Neuronal stem cell (in vitro differentiated cells): Measurements from ENCODE around the gene CPNE4.

Experiments
- DNase-seq: peaks from one replicate; pipeline ENCODE4 v3.0.0-alpha.2; 2013; ENCODE audit warnings: low spot score
- H2AFZ ChIP-seq: one replicate; pipeline ENCODE4 v1.6.1; 2013; ENCODE audit warnings: mild to moderate bottlenecking, low read length, inconsistent platforms
- H2AK5ac ChIP-seq: 2 replicates; pipeline ENCODE4 v1.6.1; 2013; ENCODE audit warnings: low read depth, mild to moderate bottlenecking, inconsistent platforms, low read length, moderate library complexity, mixed read lengths
- H2BK120ac ChIP-seq: 2 replicates; pipeline ENCODE4 v1.6.1; 2013; ENCODE audit warnings: low read depth, mild to moderate bottlenecking, inconsistent platforms, low read length, moderate library complexity, mixed read lengths
- H2BK12ac ChIP-seq: one replicate; pipeline ENCODE4 v1.6.1; 2013; ENCODE audit warnings: low read length, inconsistent platforms
- H2BK15ac ChIP-seq: 2 replicates; pipeline ENCODE4 v1.6.1; 2013; ENCODE audit warnings: mild to moderate bottlenecking, low read length, inconsistent platforms, mixed read lengths
- H2BK5ac ChIP-seq: one replicate; pipeline ENCODE4 v1.6.1; 2013; ENCODE audit warnings: inconsistent platforms, mild to moderate bottlenecking, low read length, moderate library complexity
- H3K14ac ChIP-seq: one replicate; pipeline ENCODE4 v1.6.1; 2013; ENCODE audit warnings: low read length, inconsistent platforms
- H3K18ac ChIP-seq: 2 replicates; pipeline ENCODE4 v1.6.1; 2013; ENCODE audit warnings: low read length, inconsistent platforms
- H3K23ac ChIP-seq: 2 replicates; pipeline ENCODE4 v1.6.1; 2013; ENCODE audit warnings: low read depth, mild to moderate bottlenecking, mixed read lengths, low read length, inconsistent platforms; ENCODE audit not compliant: poor library complexity
- H3K27ac ChIP-seq: replicated peaks from 3 replicates; pipeline ENCODE4 v1.5.1; 2013; ENCODE audit warnings: low read length, inconsistent platforms
- H3K27me3 ChIP-seq, 3 experiments: 2 replicates each; pipeline ENCODE4 v1.6.1; 2013; ENCODE audit warnings: low read length in 3 of 3, mild to moderate bottlenecking in 2 of 3, inconsistent platforms in 1 of 3, low read depth in 1 of 3, mixed read lengths in 1 of 3, moderate library complexity in 1 of 3; ENCODE audit not compliant: control insufficient read depth in 3 of 3, insufficient read depth in 3 of 3
- H3K36me3 ChIP-seq, 2 donors: replicated peaks in 1 of 2; 2 replicates each; pipeline ENCODE4 v1.6.1; 2013; ENCODE audit warnings: low read length in 2 of 2; ENCODE audit not compliant: control insufficient read depth in 2 of 2, insufficient read depth in 2 of 2
- H3K4ac ChIP-seq: 2 replicates; pipeline ENCODE4 v1.6.1; 2013; ENCODE audit warnings: inconsistent platforms, mild to moderate bottlenecking, low read length, moderate library complexity
- H3K4me1 ChIP-seq, 2 donors: 1 replicate in 1 of 2; 2 replicates in 1 of 2; pipeline ENCODE4 v1.6.1; 2013; ENCODE audit warnings: low read length in 2 of 2, low read depth in 1 of 2; ENCODE audit not compliant: control insufficient read depth in 2 of 2, insufficient read depth in 1 of 2
- H3K4me2 ChIP-seq: one replicate; pipeline ENCODE4 v1.6.1; 2013; ENCODE audit warnings: mild to moderate bottlenecking, low read length, inconsistent platforms; ENCODE audit not compliant: insufficient read depth, poor library complexity, severe bottlenecking
- H3K4me3 ChIP-seq, 2 donors: 2 replicates each; pipeline ENCODE4 v1.5.1; 2013; ENCODE audit warnings: low read length in 2 of 2, mild to moderate bottlenecking in 2 of 2, inconsistent platforms in 1 of 2, moderate library complexity in 1 of 2
- H3K79me1 ChIP-seq: one replicate; pipeline ENCODE4 v1.6.1; 2013; ENCODE audit warnings: low read depth, mild to moderate bottlenecking, inconsistent platforms, low read length, moderate library complexity
- H3K9ac ChIP-seq: one replicate; pipeline ENCODE4 v1.6.1; 2013; ENCODE audit warnings: mild to moderate bottlenecking, low read depth, low read length, inconsistent platforms; ENCODE audit not compliant: poor library complexity
- H3K9me3 ChIP-seq, 2 donors: replicated peaks in 1 of 2; 2 replicates each; pipeline versions ENCODE3 to v1.6.1; 2013; ENCODE audit warnings: low read length in 2 of 2, mild to moderate bottlenecking in 2 of 2, inconsistent platforms in 1 of 2, low read depth in 1 of 2, mixed read lengths in 1 of 2, moderate library complexity in 1 of 2; ENCODE audit not compliant: control insufficient read depth in 2 of 2, insufficient read depth in 1 of 2
- H4K8ac ChIP-seq: one replicate; pipeline ENCODE4 v1.6.1; 2013; ENCODE audit warnings: low read depth, mild to moderate bottlenecking, inconsistent platforms, low read length, moderate library complexity
- H4K91ac ChIP-seq: one replicate; pipeline ENCODE4 v1.6.1; 2013; ENCODE audit warnings: low read length, low read depth, mild to moderate bottlenecking, inconsistent platforms; ENCODE audit not compliant: poor library complexity
- WGBS, 2 donors: extraction: QIAGEN DNeasy Blood & Tissue Kit; methylation state at CpG; one replicate each; pipeline ENCODE4 v1.1.7; 2013; ENCODE audit warnings: missing lambda C conversion rate in 2 of 2, mixed read lengths in 1 of 2; ENCODE audit not compliant: insufficient read length in 2 of 2, insufficient replicate concordance in 1 of 2; ENCODE audit errors: extremely low coverage in 2 of 2; 5-methylcytosine and 5-hydroxymethylcytosine counted together

CPNE4 gene

GRCh38 chr3:131555456-131555855, 479.4 kb downstream of the CPNE4 start:
- H4K91ac ChIP-seq, result no peak overlapping the region
- H4K8ac ChIP-seq, result no peak overlapping the region
- H2BK120ac ChIP-seq, result no peak overlapping the region
- H3K14ac ChIP-seq, result no peak overlapping the region
- H3K27me3 ChIP-seq, result no peaks in the 10 kb centered on the region
- no peak overlapping the region for H2BK15ac ChIP-seq
- no peak overlapping the region for H2AFZ ChIP-seq
- no peak overlapping the region for H3K27ac ChIP-seq
- no peak overlapping the region for H3K23ac ChIP-seq
- H3K36me3 ChIP-seq, result no peaks in the 10 kb centered on the region
- no peak overlapping the region for H3K4me2 ChIP-seq
- no peak overlapping the region for H3K4me3 ChIP-seq
- no peak overlapping the region for H3K18ac ChIP-seq
- H2BK5ac ChIP-seq, result no peak overlapping the region
- no CpG with 5 or more reads among the region's 2 CpGs for WGBS, 2 donors
- H3K79me1 ChIP-seq, result no peaks in the 10 kb centered on the region
- no peak overlapping the region for H3K4ac ChIP-seq
- H3K4me1 ChIP-seq, result peaks cover 0 to 3% of the 10 kb centered on the region in 2 donors
- H2AK5ac ChIP-seq, result no peak overlapping the region
- no peak overlapping the region for H3K9ac ChIP-seq
- H2BK12ac ChIP-seq, result no peak overlapping the region
- no peak for DNase-seq
- H3K9me3 ChIP-seq, result no peaks in the 10 kb centered on the region

- no peak overlapping the region for H2BK5ac ChIP-seq
- H3K9ac ChIP-seq, result no peak overlapping the region
- H3K4me1 ChIP-seq, result no peaks in the 10 kb centered on the region
- no peak overlapping the region for H3K27ac ChIP-seq
- H3K4me2 ChIP-seq, result no peak overlapping the region
- H3K36me3 ChIP-seq, result no peaks in the 10 kb centered on the region
- H3K14ac ChIP-seq, result no peak overlapping the region
- H3K23ac ChIP-seq, result no peak overlapping the region
- no peak for DNase-seq
- no peak overlapping the region for H4K91ac ChIP-seq
- no peak overlapping the region for H3K18ac ChIP-seq
- H2BK120ac ChIP-seq, result no peak overlapping the region
- no peak overlapping the region for H4K8ac ChIP-seq
- no peaks in the 10 kb centered on the region for H3K27me3 ChIP-seq
- H3K79me1 ChIP-seq, result no peaks in the 10 kb centered on the region
- no peak overlapping the region for H3K4me3 ChIP-seq
- no peak overlapping the region for H2AFZ ChIP-seq
- WGBS, 2 donors, result no CpG with 5 or more reads among the region's 3 CpGs
- no peak overlapping the region for H3K4ac ChIP-seq
- H2BK15ac ChIP-seq, result no peak overlapping the region
- H3K9me3 ChIP-seq, result no peaks in the 10 kb centered on the region
- no peak overlapping the region for H2AK5ac ChIP-seq
- H2BK12ac ChIP-seq, result no peak overlapping the region
Observed at GRCh38 chr3:131553495-131554247, 481.1 kb downstream of the CPNE4 start.

GRCh38 chr3:131551761-131552160, 483.1 kb downstream of the CPNE4 start:
- Histone ChIP-seq H3K79me1 (no peaks in the 10 kb centered on the region), H2BK15ac (no peak overlapping the region), H3K23ac (no peak overlapping the region), H3K4me3 (no peak overlapping the region), H2AK5ac (no peak overlapping the region), H2BK120ac (no peak overlapping the region), H2AFZ (no peak overlapping the region), H4K91ac (no peak overlapping the region), H3K27ac (no peak overlapping the region), H2BK5ac (no peak overlapping the region), H3K4ac (no peak overlapping the region), H3K4me2 (no peak overlapping the region), H3K14ac (no peak overlapping the region), H3K4me1 (no peaks in the 10 kb centered on the region), H2BK12ac (no peak overlapping the region), H4K8ac (no peak overlapping the region), H3K18ac (no peak overlapping the region), H3K9me3 (no peaks in the 10 kb centered on the region), H3K9ac (no peak overlapping the region), H3K36me3 (no peaks in the 10 kb centered on the region), H3K27me3 (no peaks in the 10 kb centered on the region)
- no CpG with 5 or more reads among the region's 4 CpGs for WGBS, 2 donors
- DNase-seq, result no peak

GRCh38 chr3:131550562-131551465, 484.0 kb downstream of the CPNE4 start:
- Histone ChIP-seq H3K9me3 (no peaks in the 10 kb centered on the region), H3K4me1 (no peaks in the 10 kb centered on the region), H3K4me3 (no peak overlapping the region), H3K4ac (no peak overlapping the region), H3K18ac (no peak overlapping the region), H3K4me2 (no peak overlapping the region), H2BK120ac (no peak overlapping the region), H2AK5ac (no peak overlapping the region), H2BK5ac (no peak overlapping the region), H2BK15ac (no peak overlapping the region), H3K27ac (no peak overlapping the region), H3K79me1 (no peaks in the 10 kb centered on the region), H4K8ac (no peak overlapping the region), H3K9ac (no peak overlapping the region), H3K23ac (no peak overlapping the region), H4K91ac (no peak overlapping the region), H2BK12ac (no peak overlapping the region), H3K36me3 (no peaks in the 10 kb centered on the region), H2AFZ (no peak overlapping the region), H3K27me3 (no peaks in the 10 kb centered on the region), H3K14ac (no peak overlapping the region)
- no peak for DNase-seq
- no CpG with 5 or more reads among the region's 4 CpGs for WGBS, 2 donors
